GM23248 (cell line): Measurements from ENCODE around the gene NHSL1. TPM values are rescaled to one million over a fixed set of nuclear protein-coding genes. Genes with fewer than 3 reads are reported as not detected.

Experiments used
- DNase-seq: peaks from one replicate; pipeline ENCODE4 v3.0.0-alpha.2; 2015
- H2AFZ ChIP-seq: fragments of 200-600 bp; sonication (generic); 2 replicates; pipeline ENCODE4 v1.6.1; 2016; ENCODE audit warnings: antibody characterized with exemption
- H3F3A ChIP-seq: fragments of 200-600 bp; sonication (generic); 2 replicates; pipeline ENCODE4 v1.6.1; 2016; ENCODE audit warnings: mild to moderate bottlenecking, antibody characterized with exemption, mixed run types; ENCODE audit not compliant: insufficient read depth
- H3K27ac ChIP-seq: fragments of 200-600 bp; sonication (generic); 2 replicates; pipeline ENCODE4 v1.5.1; 2016; ENCODE audit warnings: mild to moderate bottlenecking
- H3K27me3 ChIP-seq: fragments of 200-600 bp; sonication (generic); replicated peaks from 2 replicates; pipeline ENCODE4 v1.6.1; 2016; ENCODE audit warnings: mild to moderate bottlenecking; ENCODE audit not compliant: insufficient read depth
- H3K36me3 ChIP-seq: fragments of 200-600 bp; sonication (generic); 2 replicates; pipeline ENCODE4 v1.6.1; 2016; ENCODE audit warnings: low read depth, mild to moderate bottlenecking
- H3K4me1 ChIP-seq: fragments of 200-600 bp; sonication (generic); 2 replicates; pipeline ENCODE4 v1.6.1; 2016; ENCODE audit warnings: mild to moderate bottlenecking; ENCODE audit not compliant: insufficient read depth
- H3K4me2 ChIP-seq: fragments of 200-600 bp; sonication (generic); one replicate; pipeline ENCODE4 v1.6.1; 2016; ENCODE audit warnings: mild to moderate bottlenecking; ENCODE audit not compliant: unreplicated experiment
- H3K4me3 ChIP-seq: fragments of 200-600 bp; sonication (generic); 2 replicates; pipeline ENCODE4 v1.5.1; 2016; ENCODE audit warnings: mild to moderate bottlenecking
- H3K79me2 ChIP-seq: fragments of 200-600 bp; sonication (generic); 2 replicates; pipeline ENCODE4 v1.6.1; 2016; ENCODE audit warnings: mild to moderate bottlenecking; ENCODE audit not compliant: insufficient read depth
- H3K9ac ChIP-seq: fragments of 200-600 bp; sonication (generic); 2 replicates; pipeline ENCODE4 v1.6.1; 2016; ENCODE audit warnings: mild to moderate bottlenecking
- H3K9me2 ChIP-seq: fragments of 200-600 bp; sonication (generic); 2 replicates; pipeline ENCODE4 v1.6.1; 2016; ENCODE audit warnings: mixed run types, mild to moderate bottlenecking, moderate library complexity; ENCODE audit not compliant: insufficient read depth
- H3K9me3 ChIP-seq: fragments of 200-600 bp; sonication (generic); one replicate; pipeline ENCODE4 v1.6.1; 2017; ENCODE audit warnings: low read depth
- H4K20me1 ChIP-seq: fragments of 200-600 bp; sonication (generic); 2 replicates; pipeline ENCODE4 v1.6.0; 2016; ENCODE audit not compliant: insufficient read depth
- EZH2 ChIP-seq: fragments of 200-600 bp; sonication (generic); IDR thresholded peaks from 2 replicates; pipeline ENCODE4 v1.6.1; 2018; ENCODE audit warnings: antibody characterized with exemption, mild to moderate bottlenecking; ENCODE audit not compliant: insufficient read depth, poor library complexity, severe bottlenecking
- EZH2phosphoT487 ChIP-seq: fragments of 200-600 bp; sonication (generic); IDR thresholded peaks from 2 replicates; pipeline ENCODE4 v1.6.1; 2018; ENCODE audit warnings: antibody characterized with exemption, moderate library complexity, mild to moderate bottlenecking, low read depth; ENCODE audit not compliant: insufficient read depth
- WGBS, 2 experiments: methylation state at CpG; one replicate each; pipeline ENCODE4 v1.1.6; 2015 to 2017; ENCODE audit warnings: low lambda C conversion rate in 2 of 2, low coverage in 1 of 2; ENCODE audit errors: missing lambda C conversion rate in 2 of 2; 5-methylcytosine and 5-hydroxymethylcytosine counted together
- in situ Hi-C: fragments of 300-500 bp; cut with MboI; formaldehyde crosslinking; loops from 2 replicates; pipeline ENCODE4 v1.15.0; 2020
- polyA plus RNA-seq: library from polyadenylated mRNA; unstranded; fragments of >200 nt; fragmentation: Nextera tagmentation; extraction: Ambion mirVana; gene quantifications from 2 replicates; pipeline ENCODE4 v1.2.1, GENCODE V29; 2016
- total RNA-seq: library from RNA; depleted of rRNA; stranded (reverse); fragments of >200 nt; shearing (Covaris generic); gene quantifications from 2 replicates; pipeline ENCODE4 v1.2.3, GENCODE V29; 2014

The NHSL1 gene
- total and polyA plus RNA-seq, 2 experiments from 2014 or later: 3.3 to 9.4 TPM

DNA sequence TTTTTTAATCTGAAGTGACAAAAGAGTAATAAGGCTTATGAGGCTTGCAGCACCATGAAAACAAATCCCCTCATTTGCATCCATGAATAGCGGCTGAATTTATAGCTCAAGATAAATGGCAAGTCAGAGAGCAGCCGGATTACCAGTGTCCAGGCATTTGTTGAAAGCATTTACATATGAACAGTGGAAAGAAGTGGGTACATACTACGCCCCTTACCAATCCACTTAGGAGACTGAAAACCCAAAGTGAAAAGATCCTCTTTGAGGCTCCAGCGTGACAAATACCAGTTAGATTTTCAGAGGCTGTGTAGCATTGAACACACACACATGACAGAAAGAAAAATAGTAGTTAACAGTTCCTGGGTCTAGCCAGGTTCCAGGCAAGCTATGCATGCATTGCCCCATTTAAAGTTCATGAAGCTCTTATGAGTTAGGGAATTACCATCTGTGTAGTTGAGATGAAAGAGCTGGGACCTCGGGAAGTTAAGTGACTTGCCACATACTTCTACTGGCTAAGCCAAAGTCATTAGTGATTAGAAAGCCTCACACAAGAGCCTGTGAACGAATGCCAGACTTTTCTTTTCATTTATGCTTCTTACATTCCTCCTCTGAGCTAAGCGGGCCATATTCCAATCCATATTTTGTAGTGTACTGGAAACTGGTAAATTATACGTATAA lies 28.3 kb upstream of the NHSL1 start:
- H3K4me1 ChIP-seq: no peaks in the 10 kb centered on the region
- no peaks in the 10 kb centered on the region for H3K36me3 ChIP-seq
- H3K27me3 ChIP-seq: no peaks in the 10 kb centered on the region
- 61 to 62% methylated on average over 8 of the region's 8 CpGs for WGBS, 2 experiments
- H3K4me2 ChIP-seq: no peak overlapping the region
- no peaks in the 10 kb centered on the region for H3K9me2 ChIP-seq
- no peaks in the 10 kb centered on the region for H3K79me2 ChIP-seq
- H2AFZ ChIP-seq: no peak overlapping the region
- H3F3A ChIP-seq: no peaks in the 10 kb centered on the region
- H3K9ac ChIP-seq: no peak overlapping the region
- no peak overlapping the region for H3K27ac ChIP-seq
- no peaks in the 10 kb centered on the region for H4K20me1 ChIP-seq
- TF ChIP-seq EZH2phosphoT487 (no peak), EZH2 (no peak)
- in situ Hi-C loops: no loop called here
- DNase-seq: no peak
- H3K4me3 ChIP-seq: no peak overlapping the region
- no peaks in the 10 kb centered on the region for H3K9me3 ChIP-seq

DNA sequence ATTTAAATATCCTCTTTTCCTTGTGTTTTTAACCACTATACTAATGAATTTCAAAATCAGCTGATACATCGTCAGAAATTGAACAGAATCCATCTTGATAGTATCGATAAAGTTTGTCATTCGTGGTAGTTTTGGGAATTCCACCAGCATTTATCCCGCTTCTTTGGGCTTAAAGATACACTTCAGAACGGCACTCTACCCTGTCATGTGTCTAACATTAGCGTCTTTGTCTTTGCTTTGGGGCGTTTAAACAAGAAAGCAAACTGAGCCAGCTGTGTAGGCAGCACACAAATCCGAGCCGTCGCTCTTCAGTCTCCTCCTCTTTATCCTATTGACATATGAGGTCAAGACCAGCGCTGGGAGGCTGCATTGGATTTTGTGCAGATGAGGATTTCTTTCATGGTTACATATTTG lies 27.5 kb upstream of the NHSL1 start:
- in situ Hi-C loops: no loop called here
- TF ChIP-seq EZH2: no peak
- TF ChIP-seq EZH2phosphoT487: no peak
- H2AFZ ChIP-seq: peak overlapping the region; percentile 48
- H3K27me3 ChIP-seq: no peaks in the 10 kb centered on the region
- H3K4me1 ChIP-seq: no peaks in the 10 kb centered on the region
- WGBS, 2 experiments: 18 to 19% methylated on average over 11 of the region's 11 CpGs
- H3K27ac ChIP-seq: no peak overlapping the region
- no peak for DNase-seq
- H3F3A ChIP-seq: no peaks in the 10 kb centered on the region
- H4K20me1 ChIP-seq: no peaks in the 10 kb centered on the region
- 0 out of 2 replicates have a peak overlapping the region, but pooled peaks have one; percentile 8 for H3K9ac ChIP-seq
- H3K4me2 ChIP-seq: peak overlapping the region; percentile 16
- H3K79me2 ChIP-seq: no peaks in the 10 kb centered on the region
- no peaks in the 10 kb centered on the region for H3K9me3 ChIP-seq
- peak overlapping the region; percentile 40 for H3K4me3 ChIP-seq
- no peaks in the 10 kb centered on the region for H3K36me3 ChIP-seq
- H3K9me2 ChIP-seq: no peaks in the 10 kb centered on the region

DNA sequence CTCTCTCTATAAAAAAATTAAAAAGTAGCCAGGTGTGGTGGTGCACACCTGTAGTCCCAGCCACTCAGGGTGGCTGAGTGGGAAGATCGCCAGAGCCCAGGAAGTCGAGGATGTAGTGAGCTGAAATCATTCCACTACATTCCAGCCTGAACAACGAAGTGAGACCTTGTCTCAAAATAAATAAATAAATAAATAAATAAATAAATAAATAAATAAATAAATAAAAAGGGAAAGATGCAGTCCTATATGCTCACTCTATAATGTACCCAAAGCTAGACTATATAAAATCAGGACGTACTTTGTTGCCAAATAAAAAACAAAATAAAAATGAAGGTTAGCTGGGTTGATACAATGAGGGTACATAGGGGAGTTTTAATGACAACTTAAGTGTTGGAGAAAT lies 26.1 kb upstream of the NHSL1 start:
- WGBS, 2 experiments: 82 to 87% methylated on average over 4 of the region's 4 CpGs
- Histone ChIP-seq H4K20me1 (no peaks in the 10 kb centered on the region), H3K36me3 (no peaks in the 10 kb centered on the region), H3K4me2 (no peak overlapping the region), H3F3A (no peaks in the 10 kb centered on the region), H3K27me3 (no peaks in the 10 kb centered on the region), H3K79me2 (no peaks in the 10 kb centered on the region), H3K4me3 (no peak overlapping the region), H3K9me2 (no peaks in the 10 kb centered on the region), H2AFZ (no peak overlapping the region), H3K27ac (no peak overlapping the region), H3K9ac (no peak overlapping the region), H3K4me1 (no peaks in the 10 kb centered on the region), H3K9me3 (no peaks in the 10 kb centered on the region)
- no peak for TF ChIP-seq EZH2phosphoT487
- no peak for TF ChIP-seq EZH2
- no peak for DNase-seq
- in situ Hi-C loops: no loop called here

DNA sequence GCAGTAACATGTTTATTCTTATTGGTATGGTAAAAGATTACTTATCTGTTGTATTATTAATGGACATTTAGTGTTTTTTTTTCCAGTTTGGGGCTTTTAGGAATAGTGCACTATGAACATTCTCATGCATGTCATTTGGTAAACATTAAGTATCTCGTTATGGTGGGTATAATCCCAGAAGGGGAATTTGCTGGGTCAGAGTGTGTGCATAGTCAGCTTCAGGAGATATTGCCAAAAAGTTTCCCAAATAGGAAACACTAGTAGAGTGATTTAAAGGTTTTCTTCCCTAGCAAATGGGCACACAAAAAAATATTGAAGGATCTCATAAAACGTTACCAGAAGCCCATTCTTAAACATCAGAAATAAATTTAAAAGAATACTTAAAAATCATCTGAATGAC lies 25.2 kb upstream of the NHSL1 start:
- Histone ChIP-seq H3K9me3 (no peaks in the 10 kb centered on the region), H2AFZ (no peak overlapping the region), H3K9me2 (no peaks in the 10 kb centered on the region), H3K27ac (no peak overlapping the region), H3K36me3 (no peaks in the 10 kb centered on the region), H3K9ac (no peak overlapping the region), H3K4me3 (no peak overlapping the region), H3F3A (no peaks in the 10 kb centered on the region), H3K4me2 (no peak overlapping the region), H3K4me1 (no peaks in the 10 kb centered on the region), H4K20me1 (no peaks in the 10 kb centered on the region), H3K79me2 (no peaks in the 10 kb centered on the region), H3K27me3 (no peaks in the 10 kb centered on the region)
- DNase-seq: no peak
- in situ Hi-C loops: loop anchor here (25.0 kb wide), 1 partner anchor 412 kb away; the partner anchor contains the start of gene PERP
- WGBS, 2 experiments: 24 to 26% methylated on average over 2 of the region's 2 CpGs
- no peak for TF ChIP-seq EZH2
- TF ChIP-seq EZH2phosphoT487: no peak
